Ovary (tissue), 9 donors: ENCODE measurements around the gene LRRC8C. TPM values are rescaled to one million over a fixed set of nuclear protein-coding genes. Genes with fewer than 3 reads are reported as not detected.
"Not testable (repeated sequence)": the region's sequence is repeated elsewhere in the genome, so short reads cannot be mapped to it uniquely, and the experiment has no call there.

Experiments used
- DNase-seq, 5 donors: peaks; one replicate each; pipeline ENCODE4 v3.0.0-alpha.2; 2019 to 2020
- H3K27ac ChIP-seq, 2 donors: fragments of 200-600 bp; one replicate each; pipeline versions ENCODE4 v1.5.1 to v1.8.0; 2019 to 2022
- H3K27me3 ChIP-seq: fragments of 200-600 bp; one replicate; pipeline ENCODE4 v1.8.0; 2022
- H3K36me3 ChIP-seq: fragments of 200-600 bp; sonication (generic); one replicate; pipeline ENCODE4 v1.5.1; 2019
- H3K4me1 ChIP-seq: one replicate; pipeline ENCODE4 v1.8.1; 2013; ENCODE audit warnings: mild to moderate bottlenecking, moderate library complexity; ENCODE audit not compliant: insufficient read depth
- H3K4me3 ChIP-seq: fragments of 200-600 bp; sonication (generic); one replicate; pipeline ENCODE4 v1.5.1; 2017
- H3K9me3 ChIP-seq, 2 donors: fragments of 200-600 bp in 1 of 2; sonication (generic) in 1 of 2; one replicate each; pipeline versions ENCODE4 v1.5.1 to v1.8.1; 2013 to 2019; ENCODE audit warnings: mild to moderate bottlenecking in 1 of 2, moderate library complexity in 1 of 2
- CTCF ChIP-seq, 3 donors: fragments of 450-650 bp in 2 of 3; fragments of 200-600 bp in 1 of 3; IDR thresholded peaks; one replicate each; pipeline versions ENCODE4 v1.5.1 to v1.8.0; 2016 to 2022; ENCODE audit warnings: antibody characterized with exemption in 3 of 3, mild to moderate bottlenecking in 1 of 3
- EP300 ChIP-seq: sonication (generic); formaldehyde crosslinking; IDR thresholded peaks from one replicate; pipeline ENCODE4 v1.6.1; 2017; ENCODE audit warnings: antibody characterized with exemption
- POLR2A ChIP-seq: fragments of 450-650 bp; IDR thresholded peaks from one replicate; pipeline ENCODE4 v1.6.1; 2017; ENCODE audit warnings: antibody characterized with exemption, mild to moderate bottlenecking, moderate library complexity
- WGBS, 3 donors: extraction: QIAGEN DNeasy Blood & Tissue Kit in 1 of 3; methylation state at CpG; one replicate each; pipeline versions ENCODE4 v1.1.5 to v1.1.7; 2013 to 2017; 5-methylcytosine and 5-hydroxymethylcytosine counted together
- intact Hi-C, 4 donors: fragments of 100-400 bp; cut with DNase I; formaldehyde crosslinking; loops; one replicate each; pipeline versions ENCODE4 v1.11.0 to v1.15.1; 2022 to 2023
- polyA plus RNA-seq, 2 donors: library from polyadenylated mRNA; stranded (reverse); fragments of 200-250 nt in 1 of 2; fragments of 350-450 nt in 1 of 2; fragmentation: Illumina TruSeq in 1 of 2; extraction: RNeasy Lipid Tissue Mini Kit (QIAGEN cat#74804) in 1 of 2; gene quantifications; one replicate each; pipeline ENCODE4 v1.2.3, GENCODE V29; 2013 to 2014
- total RNA-seq, 7 donors: library from RNA; depleted of rRNA in 2 of 7; stranded (reverse); fragments of >200 nt in 2 of 7; fragmentation: NEBNext Ultra II Directional in 3 of 7; extraction: Animal tissue kit (Norgen Biotek cat#: 25700) in 3 of 7; gene quantifications; one replicate each; pipeline versions ENCODE4 v1.1.0 to v1.2.4, GENCODE V29; 2016 to 2023
- donor health status: DM: no; HTN: no; CAD: no; lungs with moderate emphysema.
- donor health status: DM: no; HTN: no; CAD: no.
- donor health status: Bipolar disorder and iron deficiency.
- donor health status: DM: yes; HTN: yes; CAD: no.
- donor health status: DM: no; HTN: no; CAD: no.
- donor health status: DM: yes; HTN: yes; CAD: no.

Gene LRRC8C
- total and polyA plus RNA-seq, 9 donors: 5.6 to 11.1 (median 7.2) TPM

- Histone ChIP-seq H3K36me3 (no peaks in the 10 kb centered on the region), H3K27ac (no peak overlapping the region), H3K9me3 (no peaks in the 10 kb centered on the region), H3K4me1 (peaks cover 2% of the 10 kb centered on the region), H3K27me3 (no peaks in the 10 kb centered on the region), H3K4me3 (no peak overlapping the region)
- TF ChIP-seq CTCF (IDR thresholded peaks at IDR 0.05): no peak
- no peak for TF ChIP-seq EP300
- TF ChIP-seq POLR2A: no peak
- WGBS, 3 donors: 96 to 100% (median 98%) methylated on average over 1 of the region's 1 CpG
- no peak for DNase-seq
- intact Hi-C loops: no loop called here
Observed at GRCh38 chr1:89702520-89703045, 69.7 kb downstream of the LRRC8C start.

GRCh38 chr1:89703469-89703868 lies 70.5 kb downstream of the LRRC8C start:
- intact Hi-C loops: no loop called here
- no peaks in the 10 kb centered on the region for H3K27me3 ChIP-seq
- TF ChIP-seq POLR2A: no peak
- TF ChIP-seq EP300: no peak
- no peak for TF ChIP-seq CTCF (IDR thresholded peaks at IDR 0.05)
- no peak overlapping the region for H3K27ac ChIP-seq
- H3K9me3 ChIP-seq: no peaks in the 10 kb centered on the region
- H3K36me3 ChIP-seq: no peaks in the 10 kb centered on the region
- 90 to 99% (median 98%) methylated on average over 1 of the region's 1 CpG for WGBS, 3 donors
- no peak overlapping the region for H3K4me3 ChIP-seq
- no peak for DNase-seq
- H3K4me1 ChIP-seq: peaks cover 2% of the 10 kb centered on the region

- intact Hi-C loops: no loop called here
- no peaks in the 10 kb centered on the region for H3K9me3 ChIP-seq
- no peak overlapping the region for H3K27ac ChIP-seq
- H3K27me3 ChIP-seq: no peaks in the 10 kb centered on the region
- WGBS, 3 donors: 78 to 100% (median 96%) methylated on average over 2 of the region's 2 CpGs
- H3K4me1 ChIP-seq: peaks cover 2% of the 10 kb centered on the region
- TF ChIP-seq CTCF (IDR thresholded peaks at IDR 0.05) (no peak), EP300 (no peak), POLR2A (no peak)
- no peak for DNase-seq
- no peak overlapping the region for H3K4me3 ChIP-seq
- no peaks in the 10 kb centered on the region for H3K36me3 ChIP-seq
Observed at GRCh38 chr1:89704014-89704413, 71.1 kb downstream of the LRRC8C start.

GRCh38 chr1:89704885-89705284 lies 72.0 kb downstream of the LRRC8C start:
- intact Hi-C loops, H3K27me3 ChIP-seq, H3K27ac ChIP-seq, H3K36me3 ChIP-seq, H3K9me3 ChIP-seq, H3K4me3 ChIP-seq, H3K4me1 ChIP-seq, DNase-seq: not testable (repeated sequence)
- WGBS, 3 donors: 78 to 100% methylated on average over 1 of the region's 2 CpGs; no CpG with 5 or more reads in 1 of the 3 donors

GRCh38 chr1:89705901-89706699 lies 73.2 kb downstream of the LRRC8C start:
- no peaks in the 10 kb centered on the region for H3K27me3 ChIP-seq
- WGBS, 3 donors: 64 to 72% (median 68%) methylated on average over 6 of the region's 6 CpGs
- DNase-seq: no peak

More at GRCh38 chr1:89705901-89706699, 73.2 kb downstream of the LRRC8C start:
- no peaks in the 10 kb centered on the region for H3K9me3 ChIP-seq
- H3K27ac ChIP-seq: no peak overlapping the region
- no peak overlapping the region for H3K4me3 ChIP-seq
- TF ChIP-seq EP300 (no peak), POLR2A (no peak), CTCF (IDR thresholded peaks at IDR 0.05) (no peak)
- H3K4me1 ChIP-seq: peaks cover 2% of the 10 kb centered on the region
- intact Hi-C loops: no loop called here
- no peaks in the 10 kb centered on the region for H3K36me3 ChIP-seq
